SIG-M5 treated with dmso at 0.1 percent for 504 hours (cell line): ENCODE results near the gene SH3BGR.
"Not testable (repeated sequence)": the region's sequence is repeated elsewhere in the genome, so short reads cannot be mapped to it uniquely, and the experiment has no call there.

Experiments used
- DNase-seq: peaks from one replicate; lab custom pipeline; 2025; ENCODE audit not compliant: unreplicated experiment; lab: John Stamatoyannopoulos, UW

SH3BGR gene

GRCh38 chr21:39540367-39540766, 88.6 kb downstream of the SH3BGR start:
- not testable (repeated sequence) for DNase-seq

DNA sequence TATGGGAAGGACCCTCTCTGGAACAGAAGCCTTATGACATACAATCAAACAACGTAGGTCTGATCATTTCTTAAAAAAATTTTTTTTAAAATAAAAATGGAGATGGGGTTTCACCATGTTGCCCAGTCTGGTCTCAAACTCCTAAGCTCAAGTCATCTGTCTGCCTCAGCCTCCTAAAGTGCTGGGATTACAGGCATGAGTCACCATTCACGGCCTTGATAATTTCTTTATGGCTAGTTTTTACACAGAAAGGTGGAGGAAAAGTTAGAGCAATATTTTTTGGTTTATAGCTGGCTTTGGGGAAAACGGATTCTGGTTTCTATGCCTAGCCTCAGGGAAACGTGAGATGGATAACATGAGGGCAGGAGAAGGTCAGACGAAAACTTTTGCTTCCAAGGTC, 91.0 kb downstream of the SH3BGR start:
- no peak for DNase-seq

- no peak for DNase-seq
These were observed 94.8 kb downstream of the SH3BGR start for GRCh38 chr21:39546522-39546921.

DNA sequence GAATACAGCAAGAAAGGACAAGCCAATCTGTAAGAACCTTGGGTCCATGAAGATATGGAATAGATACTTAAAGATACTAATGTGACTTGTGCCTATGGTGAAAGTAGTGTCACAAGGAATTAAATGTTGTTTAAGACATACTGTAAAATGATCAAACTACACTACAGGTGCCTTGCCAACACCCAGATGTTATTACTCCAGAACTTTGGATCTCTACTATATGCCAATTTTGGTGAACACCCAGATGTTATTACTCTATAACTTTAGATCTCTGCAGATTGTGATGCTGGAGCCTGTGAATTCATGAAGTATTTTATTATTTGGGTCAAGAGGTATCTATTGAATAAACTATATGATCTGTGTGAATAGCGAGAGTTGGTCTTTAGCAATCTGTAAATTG, 101.1 kb downstream of the SH3BGR start:
- DNase-seq, result no peak

DNA sequence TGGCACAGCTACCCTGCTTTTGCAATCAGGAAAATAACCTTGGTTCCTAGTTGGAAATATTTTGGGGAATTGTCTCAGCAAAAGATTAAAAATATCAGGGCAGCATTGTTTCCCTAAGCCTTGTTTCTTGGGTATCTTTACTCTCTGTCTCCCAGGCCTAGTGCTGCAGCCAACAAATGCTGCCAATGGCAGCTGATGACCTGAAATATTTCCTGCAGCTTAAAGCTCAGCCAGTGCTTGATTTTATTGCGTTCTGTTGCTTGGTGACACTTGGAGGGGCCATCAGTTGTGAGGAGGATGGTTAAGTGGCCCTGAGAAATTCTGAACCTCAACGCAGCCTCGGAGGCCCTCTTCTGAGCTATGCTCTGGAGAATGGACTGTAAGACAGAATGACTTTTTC, 101.6 kb downstream of the SH3BGR start:
- no peak for DNase-seq

GRCh38 chr21:39555911-39556590, 104.3 kb downstream of the SH3BGR start:
- no peak for DNase-seq

DNA sequence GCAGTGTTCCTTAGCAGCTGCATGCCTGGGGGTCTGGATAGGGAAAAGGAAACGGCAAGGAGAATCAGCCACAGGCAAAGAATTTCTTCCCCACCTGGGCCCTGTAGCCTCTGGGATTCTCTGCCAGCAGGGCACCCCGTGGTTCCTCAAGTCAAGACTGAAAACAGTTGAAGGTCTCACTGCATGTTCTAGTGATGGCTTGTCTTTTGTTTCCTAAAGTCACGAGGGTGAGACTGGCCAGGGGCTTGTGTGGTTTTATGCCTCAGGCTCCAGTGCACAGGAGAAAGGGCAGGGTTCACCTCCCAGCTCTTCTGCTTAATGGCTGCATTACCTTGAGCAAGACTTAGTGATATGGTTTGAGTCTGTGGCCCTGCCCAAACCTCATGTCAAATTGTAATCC, 107.7 kb downstream of the SH3BGR start:
- DNase-seq, result no peak

DNA sequence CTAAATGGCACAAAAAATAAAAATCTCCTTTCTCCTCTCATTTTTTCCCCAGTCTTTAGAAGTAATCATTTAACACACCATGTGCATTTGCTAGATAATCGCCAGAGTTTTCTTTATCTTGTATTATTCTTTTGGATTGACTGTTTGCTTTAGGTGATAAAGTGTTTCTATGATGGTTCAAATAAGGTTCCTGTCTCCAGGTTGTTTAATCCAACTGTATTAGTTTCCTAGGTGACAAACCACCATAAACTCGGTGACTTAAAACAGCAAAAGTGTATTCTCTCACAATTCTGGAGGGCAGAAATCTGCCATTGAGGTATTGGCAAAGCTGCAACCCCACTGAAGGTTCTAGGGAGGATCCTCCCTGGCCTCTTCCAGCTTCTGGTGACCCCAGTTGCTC, 109.4 kb downstream of the SH3BGR start:
- no peak for DNase-seq

DNA sequence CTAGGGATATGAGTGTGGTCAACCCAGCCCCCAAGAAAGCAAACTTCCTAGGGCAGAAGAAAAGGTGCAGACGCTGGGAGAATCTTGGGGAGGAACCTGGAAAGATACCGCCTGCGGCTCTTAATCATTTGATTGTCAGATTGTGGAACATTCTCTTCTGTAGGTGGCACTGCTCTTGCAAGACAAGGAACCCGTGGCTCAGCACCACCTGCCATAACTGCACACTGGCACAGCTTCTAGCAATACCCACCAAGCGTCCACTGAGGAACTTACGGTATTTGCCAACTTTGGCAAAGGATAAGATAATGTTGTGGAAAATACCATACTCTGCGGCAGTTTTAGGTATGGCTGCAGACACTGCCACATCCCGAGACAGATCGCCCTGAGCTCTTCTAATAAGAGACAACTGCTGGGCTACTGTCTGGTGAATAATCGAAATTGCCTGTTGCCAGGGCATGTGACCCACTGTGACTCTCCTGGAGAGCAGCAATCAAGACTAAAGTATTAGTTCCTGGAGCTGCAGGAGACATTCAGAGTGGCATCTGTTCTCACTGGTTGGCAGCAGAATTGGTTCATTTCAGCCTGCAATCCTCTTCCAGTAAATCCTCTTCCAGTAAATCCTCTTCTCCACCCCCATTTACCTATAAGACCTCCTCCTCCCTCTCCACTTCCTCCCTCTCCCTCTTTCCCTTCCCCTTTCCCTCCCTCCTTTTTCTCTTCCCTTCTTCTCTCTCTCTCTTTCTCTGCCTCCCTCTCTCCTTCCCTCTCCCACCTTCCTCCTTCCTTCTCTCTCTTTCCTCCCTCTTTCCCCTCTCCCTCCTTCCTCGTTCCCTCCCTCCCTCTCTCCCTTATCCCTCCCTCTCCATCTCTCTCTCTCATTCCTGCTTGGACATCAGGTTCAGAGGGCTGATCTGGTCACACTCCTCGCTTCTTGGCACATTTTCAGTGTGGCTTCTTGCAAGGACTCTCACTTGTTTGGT, 111.3 kb downstream of the SH3BGR start:
- DNase-seq, result no peak

DNA sequence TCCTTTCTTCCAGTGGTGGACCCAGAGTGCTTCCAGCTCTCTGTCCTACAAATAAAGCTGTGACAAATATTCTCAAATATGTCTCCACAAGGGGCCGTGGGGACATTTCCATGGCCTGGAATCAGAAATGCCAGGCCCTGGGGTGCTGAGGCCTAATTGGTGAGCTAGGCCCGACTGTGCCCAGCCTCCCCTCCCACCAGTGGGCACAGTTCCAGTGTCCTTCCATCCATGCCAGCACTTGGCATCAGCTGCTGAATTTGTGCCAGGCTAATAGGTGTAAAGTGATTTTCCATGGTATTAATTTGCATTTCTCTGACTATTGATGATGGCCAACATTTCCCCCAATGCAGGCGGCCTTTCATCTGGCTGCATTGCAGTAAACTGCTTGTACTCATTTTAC, 112.4 kb downstream of the SH3BGR start:
- no peak for DNase-seq
